KMS-11 (cell line): Measurements from ENCODE around the gene BCAS1.

Experiments
- H2AFZ ChIP-seq: fragments of 200-600 bp; sonication (generic); 2 replicates; pipeline ENCODE4 v1.6.1; 2016; ENCODE audit warnings: antibody characterized with exemption, mixed run types, low read depth
- H3K27ac ChIP-seq: fragments of 200-600 bp; sonication (generic); 2 replicates; pipeline ENCODE4 v1.6.1; 2016; ENCODE audit warnings: mild to moderate bottlenecking, mixed run types
- H3K27me3 ChIP-seq: fragments of 200-600 bp; sonication (generic); 2 replicates; pipeline ENCODE4 v1.6.1; 2017; ENCODE audit warnings: mild to moderate bottlenecking, low read depth, mixed run types, moderate library complexity; ENCODE audit not compliant: insufficient read depth
- H3K36me3 ChIP-seq: fragments of 200-600 bp; sonication (generic); 2 replicates; pipeline ENCODE4 v1.6.1; 2017; ENCODE audit warnings: mild to moderate bottlenecking, mixed run types; ENCODE audit not compliant: insufficient read depth
- H3K4me1 ChIP-seq: fragments of 200-600 bp; sonication (generic); 2 replicates; pipeline ENCODE4 v1.6.1; 2016; ENCODE audit warnings: mild to moderate bottlenecking, low read depth, mixed run types; ENCODE audit not compliant: poor library complexity, severe bottlenecking
- H3K4me2 ChIP-seq: fragments of 200-600 bp; sonication (generic); 2 replicates; pipeline ENCODE4 v1.7.0; 2016; ENCODE audit warnings: mild to moderate bottlenecking, mixed run types
- H3K4me3 ChIP-seq: fragments of 200-600 bp; sonication (generic); IDR thresholded peaks from 2 replicates; pipeline ENCODE4 v1.6.1; 2017; ENCODE audit warnings: low read depth, low read length, mixed read lengths; ENCODE audit not compliant: insufficient read depth
- H3K79me2 ChIP-seq: fragments of 200-600 bp; sonication (generic); 2 replicates; pipeline ENCODE4 v1.6.1; 2016; ENCODE audit warnings: low read depth, mixed run types; ENCODE audit not compliant: insufficient read depth
- H3K9ac ChIP-seq: fragments of 200-600 bp; sonication (generic); 2 replicates; pipeline ENCODE4 v1.6.1; 2016; ENCODE audit warnings: mild to moderate bottlenecking, mixed run types
- H4K20me1 ChIP-seq: fragments of 200-600 bp; sonication (generic); 2 replicates; pipeline ENCODE4 v1.6.1; 2016; ENCODE audit warnings: mild to moderate bottlenecking, mixed run types; ENCODE audit not compliant: insufficient read depth
- CTCF ChIP-seq: fragments of 200-600 bp; sonication (generic); conservative IDR thresholded peaks from 2 replicates; pipeline ENCODE4 v1.6.1; 2017; ENCODE audit warnings: low read depth, mild to moderate bottlenecking, antibody characterized with exemption, low read length, moderate library complexity, mixed read lengths

BCAS1 gene

GRCh38 chr20:53914781-53915445, 155.5 kb downstream of the BCAS1 start:
- H3K4me3 ChIP-seq = peak overlapping the region; percentile 69

DNA sequence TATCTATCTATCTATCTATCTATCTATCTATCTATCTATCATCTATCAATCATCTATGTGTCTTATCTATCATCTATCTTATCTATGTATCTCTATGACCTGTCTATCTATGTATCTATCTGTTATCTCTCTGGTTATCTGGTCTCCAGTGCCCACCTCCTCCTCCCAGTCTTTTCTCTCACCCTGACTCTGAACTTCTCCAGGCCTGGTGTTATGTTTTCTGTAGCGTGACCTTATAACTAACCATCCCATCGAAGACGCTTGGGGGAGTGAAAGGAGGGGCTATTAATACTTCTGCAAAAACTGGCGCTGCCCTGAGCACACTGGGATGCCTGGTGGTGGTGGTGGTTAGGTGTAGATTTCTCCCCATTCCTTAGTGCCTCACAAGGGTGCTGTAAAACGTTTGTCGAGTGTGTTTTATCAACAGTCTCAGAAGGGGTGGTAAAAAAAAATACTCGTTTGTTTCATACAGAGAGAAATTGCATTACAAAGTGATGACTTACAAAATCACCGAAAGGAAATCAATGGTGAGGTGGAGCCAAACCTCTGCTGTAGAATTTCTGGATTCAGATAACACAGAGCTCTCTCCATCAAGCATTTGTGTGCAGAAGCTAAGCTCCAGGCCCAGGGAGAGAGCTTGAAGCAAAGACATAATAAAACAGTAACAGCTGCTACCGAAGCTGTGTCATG, 156.2 kb downstream of the BCAS1 start:
- H3K4me1 ChIP-seq = peaks cover 34% of the 10 kb centered on the region
- no peaks in the 10 kb centered on the region for H3K27me3 ChIP-seq
- H3K4me2 ChIP-seq = peak overlapping the region; percentile 97
- no peaks in the 10 kb centered on the region for H3K36me3 ChIP-seq
- no peak overlapping the region for H3K4me3 ChIP-seq
- 0 out of 2 replicates have a peak overlapping the region, but pooled peaks have one; percentile 66 for H3K27ac ChIP-seq
- H3K9ac ChIP-seq = peak overlapping the region; percentile 70; the same call in 1 of the 2 replicates
- no peaks in the 10 kb centered on the region for H4K20me1 ChIP-seq
- no peaks in the 10 kb centered on the region for H3K79me2 ChIP-seq
- TF ChIP-seq CTCF = no peak
- H2AFZ ChIP-seq = peak overlapping the region; percentile 94

More at GRCh38 chr20:53914781-53915445, 155.5 kb downstream of the BCAS1 start:
- peak overlapping the region; percentile 66 for H3K27ac ChIP-seq
- peak overlapping the region; percentile 97 for H3K4me2 ChIP-seq
- no peaks in the 10 kb centered on the region for H3K36me3 ChIP-seq
- peaks cover 34% of the 10 kb centered on the region for H3K4me1 ChIP-seq
- H3K9ac ChIP-seq = peak overlapping the region; percentile 70
- H3K27me3 ChIP-seq = no peaks in the 10 kb centered on the region
- TF ChIP-seq CTCF = no peak
- no peaks in the 10 kb centered on the region for H3K79me2 ChIP-seq
- peak overlapping the region; percentile 94 for H2AFZ ChIP-seq
- H4K20me1 ChIP-seq = no peaks in the 10 kb centered on the region

DNA sequence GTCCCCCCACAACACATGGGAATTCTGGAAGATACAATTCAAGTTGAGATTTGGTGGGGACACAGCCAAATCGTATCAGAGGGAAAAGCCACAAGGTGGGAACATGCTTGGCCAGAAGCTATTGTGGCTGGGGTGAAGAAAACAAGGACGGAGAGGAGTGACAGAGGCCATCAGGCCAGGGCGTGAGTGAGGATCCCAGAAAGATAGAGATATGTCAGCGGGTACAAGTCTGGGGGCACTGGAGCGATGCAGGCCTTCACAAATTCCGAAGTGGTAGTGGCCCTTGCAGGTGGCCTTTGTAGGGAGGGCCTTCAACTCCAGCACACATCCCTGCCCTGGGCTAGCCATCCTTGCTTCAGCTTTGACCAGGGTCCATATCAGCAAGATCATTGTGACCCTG, 159.1 kb downstream of the BCAS1 start:
- H3K27ac ChIP-seq = no peak overlapping the region
- no peak overlapping the region for H3K9ac ChIP-seq
- H3K27me3 ChIP-seq = no peaks in the 10 kb centered on the region
- H3K36me3 ChIP-seq = no peaks in the 10 kb centered on the region
- no peak for TF ChIP-seq CTCF
- no peak overlapping the region for H3K4me3 ChIP-seq
- no peak overlapping the region for H2AFZ ChIP-seq
- H3K4me2 ChIP-seq = no peak overlapping the region
- H3K79me2 ChIP-seq = no peaks in the 10 kb centered on the region
- peaks cover 25% of the 10 kb centered on the region for H3K4me1 ChIP-seq
- H4K20me1 ChIP-seq = no peaks in the 10 kb centered on the region

- no peak overlapping the region for H3K9ac ChIP-seq
- no peaks in the 10 kb centered on the region for H3K27me3 ChIP-seq
- H3K36me3 ChIP-seq = no peaks in the 10 kb centered on the region
- no peak for TF ChIP-seq CTCF
- H3K27ac ChIP-seq = no peak overlapping the region
- no peaks in the 10 kb centered on the region for H3K79me2 ChIP-seq
- no peak overlapping the region for H3K4me2 ChIP-seq
- H4K20me1 ChIP-seq = no peaks in the 10 kb centered on the region
- no peak overlapping the region for H3K4me3 ChIP-seq
- no peak overlapping the region for H2AFZ ChIP-seq
- peaks cover 20% of the 10 kb centered on the region for H3K4me1 ChIP-seq
Measured at GRCh38 chr20:53910351-53911002, 159.9 kb downstream of the BCAS1 start.
